ENCODE data around the gene PPP1R3F. TPM values are rescaled to one million over a fixed set of nuclear protein-coding genes. Genes with fewer than 3 reads are reported as not detected.

The PPP1R3F gene
- total RNA-seq, 1 donor from 2014 or later: 1.8 TPM

DNA sequence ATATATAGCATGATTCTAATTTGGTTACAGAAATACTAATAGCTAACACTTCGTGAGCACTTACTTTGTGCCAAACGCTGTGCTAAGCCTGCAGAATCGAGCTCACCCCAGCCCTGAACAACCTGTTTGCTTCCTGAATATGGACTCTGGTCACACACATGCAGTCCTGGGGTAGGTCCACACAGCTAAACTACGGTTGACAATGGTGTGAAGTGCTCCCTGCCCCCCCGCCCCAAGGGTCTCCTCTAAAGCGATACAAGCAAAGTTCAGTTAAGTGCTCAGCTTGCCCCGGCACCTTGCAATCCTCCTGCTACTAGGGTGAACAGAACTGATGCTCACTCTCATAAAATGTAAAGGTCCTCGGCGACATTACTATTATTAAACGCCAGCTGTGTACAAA lies 6.0 kb upstream of the PPP1R3F start:
- no peak overlapping the region for H3K4me3 ChIP-seq (ENCODE audit: low read depth, low read length)
- H3K27me3 ChIP-seq (ENCODE audit: control insufficient read depth, insufficient read depth, low read length): no peaks in the 10 kb centered on the region
- TF ChIP-seq, protein P1, sequence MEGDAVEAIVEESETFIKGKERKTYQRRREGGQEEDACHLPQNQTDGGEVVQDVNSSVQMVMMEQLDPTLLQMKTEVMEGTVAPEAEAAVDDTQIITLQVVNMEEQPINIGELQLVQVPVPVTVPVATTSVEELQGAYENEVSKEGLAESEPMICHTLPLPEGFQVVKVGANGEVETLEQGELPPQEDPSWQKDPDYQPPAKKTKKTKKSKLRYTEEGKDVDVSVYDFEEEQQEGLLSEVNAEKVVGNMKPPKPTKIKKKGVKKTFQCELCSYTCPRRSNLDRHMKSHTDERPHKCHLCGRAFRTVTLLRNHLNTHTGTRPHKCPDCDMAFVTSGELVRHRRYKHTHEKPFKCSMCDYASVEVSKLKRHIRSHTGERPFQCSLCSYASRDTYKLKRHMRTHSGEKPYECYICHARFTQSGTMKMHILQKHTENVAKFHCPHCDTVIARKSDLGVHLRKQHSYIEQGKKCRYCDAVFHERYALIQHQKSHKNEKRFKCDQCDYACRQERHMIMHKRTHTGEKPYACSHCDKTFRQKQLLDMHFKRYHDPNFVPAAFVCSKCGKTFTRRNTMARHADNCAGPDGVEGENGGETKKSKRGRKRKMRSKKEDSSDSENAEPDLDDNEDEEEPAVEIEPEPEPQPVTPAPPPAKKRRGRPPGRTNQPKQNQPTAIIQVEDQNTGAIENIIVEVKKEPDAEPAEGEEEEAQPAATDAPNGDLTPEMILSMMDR (IDR thresholded peaks at IDR 0.05; ENCODE audit: insufficient read depth, low read length, severe bottlenecking): no peak
- FAIRE-seq: no peak
- DNase-seq (ENCODE audit: low read depth): no peak
- no peaks in the 10 kb centered on the region for H3K36me3 ChIP-seq (ENCODE audit: control insufficient read depth, insufficient read depth, low read length)

GRCh38 chrX:49264460-49264859 lies 5.1 kb upstream of the PPP1R3F start, which contains the start of gene FOXP3:
Gene FOXP3, minus strand, starts transcription at chrX:49264710. Its CDS starts 6,205 bp downstream, at chrX:49258505.
- FAIRE-seq: no peak

DNA sequence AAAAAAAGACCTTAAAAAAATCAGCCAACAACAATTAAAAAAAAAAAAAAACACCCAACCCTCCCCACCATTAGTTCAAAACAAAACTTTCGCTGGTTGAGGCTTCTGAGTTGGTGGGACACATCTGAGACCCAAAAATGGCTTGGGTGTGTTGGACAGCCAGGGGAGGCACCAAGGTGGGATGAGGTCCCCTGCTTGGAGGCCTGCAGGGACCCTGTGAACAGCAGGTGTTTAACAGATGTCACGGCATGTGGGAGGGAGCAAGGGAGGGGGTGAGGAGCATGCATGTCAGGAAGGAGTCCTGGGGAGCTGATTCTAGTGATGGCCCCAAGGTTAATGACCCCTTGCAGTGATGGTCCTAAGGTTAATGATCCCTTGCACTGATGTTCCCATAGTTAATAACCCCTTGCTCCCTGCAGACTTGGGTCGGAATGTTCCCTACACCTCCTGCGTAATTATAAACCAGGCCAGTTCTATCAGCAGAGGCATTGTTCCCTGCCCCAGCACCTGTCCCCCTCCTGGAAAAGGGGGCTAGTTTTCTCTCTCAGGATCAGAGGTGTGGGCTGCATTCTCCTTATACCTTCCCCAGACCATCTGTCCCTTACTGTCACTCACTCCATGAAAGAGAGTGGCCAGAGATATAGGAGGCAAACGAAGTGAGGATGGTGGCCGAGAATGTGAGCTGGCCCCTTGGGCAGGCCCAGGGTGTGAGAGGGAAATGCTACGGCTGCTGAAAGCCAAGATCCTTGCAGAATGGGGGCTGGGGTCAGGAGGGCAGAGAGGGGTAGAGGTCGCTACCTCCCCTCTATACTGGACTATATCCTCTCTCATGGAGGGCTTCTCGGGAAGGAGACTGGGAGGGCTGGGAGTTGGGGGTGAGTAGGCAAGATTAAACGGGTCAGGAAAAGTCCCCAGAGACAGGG lies 2.8 kb upstream of the PPP1R3F start:
- TF ChIP-seq, protein P1 (IDR thresholded peaks at IDR 0.05; ENCODE audit: insufficient read depth, low read length, severe bottlenecking): no peak
- no peak overlapping the region for H3K4me3 ChIP-seq (ENCODE audit: low read depth, low read length)
- FAIRE-seq: peak; percentile 58
- H3K27me3 ChIP-seq (ENCODE audit: control insufficient read depth, insufficient read depth, low read length): no peaks in the 10 kb centered on the region
- H3K36me3 ChIP-seq (ENCODE audit: control insufficient read depth, insufficient read depth, low read length): no peaks in the 10 kb centered on the region
- DNase-seq (ENCODE audit: low read depth): no peak

More at GRCh38 chrX:49264460-49264859, 5.1 kb upstream of the PPP1R3F start, which contains the start of gene FOXP3:
- H3K27me3 ChIP-seq (ENCODE audit: control insufficient read depth, insufficient read depth, low read length): no peaks in the 10 kb centered on the region
- DNase-seq (ENCODE audit: low read depth): no peak
- no peak within 1 kb of the TSS for H3K4me3 ChIP-seq (ENCODE audit: low read depth, low read length)
- H3K36me3 ChIP-seq (ENCODE audit: control insufficient read depth, insufficient read depth, low read length): no peaks in the 10 kb centered on the region
- TF ChIP-seq, protein P1 (IDR thresholded peaks at IDR 0.05; ENCODE audit: insufficient read depth, low read length, severe bottlenecking): no peak

DNA sequence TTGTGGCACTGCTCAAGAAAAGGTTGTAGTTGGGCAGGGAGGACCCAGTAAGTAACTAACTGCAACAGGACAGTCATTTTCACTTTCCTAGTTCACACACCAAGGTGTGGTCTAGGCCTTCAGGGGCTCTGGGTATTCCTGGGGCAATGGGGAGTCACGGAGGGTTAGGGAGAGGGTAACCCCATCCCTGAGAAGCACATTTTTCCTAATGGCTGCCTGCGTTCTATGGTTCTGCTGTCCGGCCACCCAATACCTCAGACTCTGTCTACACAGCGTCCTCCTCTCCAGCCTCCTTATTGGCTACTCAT lies 937 bp upstream of the PPP1R3F start:
- H3K4me3 ChIP-seq (ENCODE audit: low read depth, low read length): peak overlapping the region; percentile 44
- no peaks in the 10 kb centered on the region for H3K27me3 ChIP-seq (ENCODE audit: control insufficient read depth, insufficient read depth, low read length)
- peak; percentile 86 for FAIRE-seq
- H3K36me3 ChIP-seq (ENCODE audit: control insufficient read depth, insufficient read depth, low read length): no peaks in the 10 kb centered on the region
- no peak for DNase-seq (ENCODE audit: low read depth)
- TF ChIP-seq, protein P1 (IDR thresholded peaks at IDR 0.05; ENCODE audit: insufficient read depth, low read length, severe bottlenecking): no peak

DNA sequence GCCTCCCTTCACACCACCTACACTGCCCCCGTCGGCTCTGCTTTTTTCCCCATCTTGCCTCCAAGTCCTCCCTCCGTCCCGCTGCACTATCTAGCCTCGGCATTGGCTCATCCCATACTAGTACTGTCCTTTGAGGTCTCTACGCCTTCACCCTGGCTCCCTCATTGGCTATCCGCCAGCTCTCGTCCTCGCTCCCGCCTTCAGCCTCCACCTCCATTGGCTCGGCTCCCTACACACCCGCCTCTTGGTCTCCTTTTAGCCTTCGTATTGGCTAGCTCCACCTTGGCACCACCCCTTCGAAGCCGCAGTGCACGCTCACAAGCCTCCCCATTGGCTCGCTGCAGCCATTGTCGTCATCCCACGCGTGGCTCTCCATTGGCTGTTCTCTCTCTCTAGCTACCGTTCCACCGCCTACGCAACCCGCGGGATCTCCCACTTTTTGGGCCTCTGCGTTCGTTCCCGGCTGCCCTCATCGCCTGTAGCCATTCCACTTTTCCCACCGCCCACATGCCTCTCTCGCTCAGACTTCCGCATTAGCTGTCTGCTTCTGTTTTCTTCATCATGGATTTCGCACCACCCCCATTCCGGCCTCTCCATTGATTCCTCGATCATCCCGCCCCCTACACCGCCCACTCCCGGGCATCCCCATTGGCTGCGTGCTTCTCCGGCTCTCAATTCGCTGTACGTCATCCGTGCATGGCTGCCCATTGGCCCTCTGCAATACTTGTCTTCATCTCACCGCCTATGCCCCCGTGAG lies 405 bp upstream of the PPP1R3F start:
- peak; percentile 88 for FAIRE-seq
- Histone ChIP-seq H3K27me3 (ENCODE audit: control insufficient read depth, insufficient read depth, low read length) (no peaks in the 10 kb centered on the region), H3K36me3 (ENCODE audit: control insufficient read depth, insufficient read depth, low read length) (no peaks in the 10 kb centered on the region), H3K4me3 (ENCODE audit: low read depth, low read length) (peak overlapping the region; percentile 53)
- TF ChIP-seq, protein P1 (IDR thresholded peaks at IDR 0.05; ENCODE audit: insufficient read depth, low read length, severe bottlenecking): no peak
- peak; percentile 93 for DNase-seq (ENCODE audit: low read depth)
